Measurements from ENCODE around the gene PLD1.

PLD1 gene

GRCh38 chr3:171842864-171843518 lies 32.7 kb upstream of the PLD1 start, which contains the start of gene TMEM212:
TSS of gene TMEM212 (plus strand) at chr3:171843349. CDS start at chr3:171843384, 35 bp downstream.
- no peak within 1 kb of the TSS for H3K27ac Mint-ChIP-seq
- no peaks in the 10 kb centered on the region for H3K4me1 Mint-ChIP-seq
- H3K27me3 Mint-ChIP-seq, result peaks cover 18% of the 10 kb centered on the region
- no peak for ATAC-seq
- H3K9me3 Mint-ChIP-seq, result no peaks in the 10 kb centered on the region
- H3K4me3 Mint-ChIP-seq, result no peak within 1 kb of the TSS
- no peaks in the 10 kb centered on the region for H3K36me3 Mint-ChIP-seq

- Mint-ChIP-seq H3K36me3 (no peaks in the 10 kb centered on the region), H3K4me3 (no peak overlapping the region), H3K27ac (no peak overlapping the region), H3K9me3 (no peaks in the 10 kb centered on the region), H3K4me1 (no peaks in the 10 kb centered on the region), H3K27me3 (peaks cover 18% of the 10 kb centered on the region)
- ATAC-seq, result no peak
Measured at GRCh38 chr3:171841620-171842000, 31.3 kb upstream of the PLD1 start.

- no peak overlapping the region for H3K27ac Mint-ChIP-seq
Measured at GRCh38 chr3:171840811-171841619, 30.7 kb upstream of the PLD1 start.

GRCh38 chr3:171840445-171840810 lies 30.1 kb upstream of the PLD1 start:
- Mint-ChIP-seq H3K27me3 (peaks cover 18% of the 10 kb centered on the region), H3K36me3 (no peaks in the 10 kb centered on the region), H3K27ac (no peak overlapping the region), H3K4me3 (no peak overlapping the region), H3K4me1 (no peaks in the 10 kb centered on the region), H3K9me3 (no peaks in the 10 kb centered on the region)
- no peak for ATAC-seq

More at GRCh38 chr3:171840811-171841619, 30.7 kb upstream of the PLD1 start:
- H3K27me3 Mint-ChIP-seq, result peaks cover 18% of the 10 kb centered on the region
- H3K4me3 Mint-ChIP-seq, result no peak overlapping the region
- no peaks in the 10 kb centered on the region for H3K9me3 Mint-ChIP-seq
- no peak for ATAC-seq
- no peaks in the 10 kb centered on the region for H3K4me1 Mint-ChIP-seq
- H3K36me3 Mint-ChIP-seq, result no peaks in the 10 kb centered on the region

- peaks cover 18% of the 10 kb centered on the region for H3K27me3 Mint-ChIP-seq
- no peaks in the 10 kb centered on the region for H3K4me1 Mint-ChIP-seq
- H3K9me3 Mint-ChIP-seq, result no peaks in the 10 kb centered on the region
- H3K4me3 Mint-ChIP-seq, result no peak overlapping the region
- no peaks in the 10 kb centered on the region for H3K36me3 Mint-ChIP-seq
- no peak for ATAC-seq
- no peak overlapping the region for H3K27ac Mint-ChIP-seq
Measured at GRCh38 chr3:171839270-171839669, 29.0 kb upstream of the PLD1 start.

GRCh38 chr3:171838218-171838720 lies 28.0 kb upstream of the PLD1 start:
- H3K4me3 Mint-ChIP-seq, result no peak overlapping the region
- no peaks in the 10 kb centered on the region for H3K9me3 Mint-ChIP-seq
- ATAC-seq, result peak; percentile 22
- H3K27me3 Mint-ChIP-seq, result peaks cover 18% of the 10 kb centered on the region
- no peak overlapping the region for H3K27ac Mint-ChIP-seq
- no peaks in the 10 kb centered on the region for H3K36me3 Mint-ChIP-seq
- H3K4me1 Mint-ChIP-seq, result no peaks in the 10 kb centered on the region

GRCh38 chr3:171837698-171838097 lies 27.4 kb upstream of the PLD1 start:
- Mint-ChIP-seq H3K9me3 (no peaks in the 10 kb centered on the region), H3K27me3 (peaks cover 19% of the 10 kb centered on the region), H3K27ac (no peak overlapping the region), H3K36me3 (no peaks in the 10 kb centered on the region), H3K4me3 (no peak overlapping the region), H3K4me1 (no peaks in the 10 kb centered on the region)
- no peak for ATAC-seq

- H3K4me3 Mint-ChIP-seq, result no peak overlapping the region
- H3K27ac Mint-ChIP-seq, result no peak overlapping the region
- H3K36me3 Mint-ChIP-seq, result no peaks in the 10 kb centered on the region
- ATAC-seq, result no peak
- H3K4me1 Mint-ChIP-seq, result no peaks in the 10 kb centered on the region
- no peaks in the 10 kb centered on the region for H3K9me3 Mint-ChIP-seq
- H3K27me3 Mint-ChIP-seq, result peaks cover 24% of the 10 kb centered on the region
Measured at GRCh38 chr3:171836855-171837254, 26.6 kb upstream of the PLD1 start.

- no peaks in the 10 kb centered on the region for H3K4me1 Mint-ChIP-seq
- no peaks in the 10 kb centered on the region for H3K36me3 Mint-ChIP-seq
- H3K4me3 Mint-ChIP-seq, result no peak overlapping the region
- H3K27me3 Mint-ChIP-seq, result peaks cover 13% of the 10 kb centered on the region
- no peaks in the 10 kb centered on the region for H3K9me3 Mint-ChIP-seq
- ATAC-seq, result no peak
- H3K27ac Mint-ChIP-seq, result no peak overlapping the region
Measured at GRCh38 chr3:171835613-171836012, 25.3 kb upstream of the PLD1 start.

- peaks cover 8% of the 10 kb centered on the region for H3K27me3 Mint-ChIP-seq
- no peaks in the 10 kb centered on the region for H3K4me1 Mint-ChIP-seq
- H3K4me3 Mint-ChIP-seq, result no peak overlapping the region
- H3K9me3 Mint-ChIP-seq, result no peaks in the 10 kb centered on the region
- no peaks in the 10 kb centered on the region for H3K36me3 Mint-ChIP-seq
- H3K27ac Mint-ChIP-seq, result no peak overlapping the region
- no peak for ATAC-seq
Measured at GRCh38 chr3:171835116-171835515, 24.8 kb upstream of the PLD1 start.

- H3K27ac Mint-ChIP-seq, result no peak overlapping the region
- ATAC-seq, result no peak
- peaks cover 7% of the 10 kb centered on the region for H3K27me3 Mint-ChIP-seq
- H3K4me1 Mint-ChIP-seq, result no peaks in the 10 kb centered on the region
- H3K9me3 Mint-ChIP-seq, result no peaks in the 10 kb centered on the region
- no peak overlapping the region for H3K4me3 Mint-ChIP-seq
- H3K36me3 Mint-ChIP-seq, result no peaks in the 10 kb centered on the region
Measured at GRCh38 chr3:171834461-171834801, 24.1 kb upstream of the PLD1 start.

GRCh38 chr3:171833789-171834460 lies 23.6 kb upstream of the PLD1 start:
- no peaks in the 10 kb centered on the region for H3K36me3 Mint-ChIP-seq
- H3K4me3 Mint-ChIP-seq, result no peak overlapping the region
- ATAC-seq, result no peak
- peaks cover 7% of the 10 kb centered on the region for H3K27me3 Mint-ChIP-seq
- H3K27ac Mint-ChIP-seq, result no peak overlapping the region
- H3K9me3 Mint-ChIP-seq, result no peaks in the 10 kb centered on the region
- H3K4me1 Mint-ChIP-seq, result no peaks in the 10 kb centered on the region

- no peaks in the 10 kb centered on the region for H3K4me1 Mint-ChIP-seq
- H3K36me3 Mint-ChIP-seq, result no peaks in the 10 kb centered on the region
- no peak overlapping the region for H3K4me3 Mint-ChIP-seq
- peaks cover 12% of the 10 kb centered on the region for H3K27me3 Mint-ChIP-seq
- no peak for ATAC-seq
- no peak overlapping the region for H3K27ac Mint-ChIP-seq
- no peaks in the 10 kb centered on the region for H3K9me3 Mint-ChIP-seq
Measured at GRCh38 chr3:171832989-171833388, 22.7 kb upstream of the PLD1 start.

GRCh38 chr3:171831936-171832335 lies 21.7 kb upstream of the PLD1 start:
- H3K4me1 Mint-ChIP-seq, result no peaks in the 10 kb centered on the region
- H3K4me3 Mint-ChIP-seq, result no peak overlapping the region
- H3K27ac Mint-ChIP-seq, result no peak overlapping the region
- no peak for ATAC-seq
- H3K27me3 Mint-ChIP-seq, result peaks cover 16% of the 10 kb centered on the region
- H3K36me3 Mint-ChIP-seq, result no peaks in the 10 kb centered on the region
- H3K9me3 Mint-ChIP-seq, result no peaks in the 10 kb centered on the region

GRCh38 chr3:171830518-171830875 lies 20.2 kb upstream of the PLD1 start:
- no peaks in the 10 kb centered on the region for H3K36me3 Mint-ChIP-seq
- H3K27me3 Mint-ChIP-seq, result peaks cover 16% of the 10 kb centered on the region
- no peak overlapping the region for H3K4me3 Mint-ChIP-seq
- no peak overlapping the region for H3K27ac Mint-ChIP-seq
- no peaks in the 10 kb centered on the region for H3K9me3 Mint-ChIP-seq
- ATAC-seq, result no peak
- no peaks in the 10 kb centered on the region for H3K4me1 Mint-ChIP-seq
